Erythroblast (primary cell): Measurements from ENCODE around the gene KIAA0586.

Source experiments
- GATA1 ChIP-seq: IDR thresholded peaks from 2 replicates; pipeline ENCODE4 v1.6.1; 2011; ENCODE audit warnings: low read depth, mild to moderate bottlenecking, control low read depth, low read length, moderate library complexity
- POLR2A ChIP-seq: IDR thresholded peaks from 2 replicates; pipeline ENCODE4 v1.6.1; 2011; ENCODE audit warnings: mild to moderate bottlenecking, low read length

- TF ChIP-seq POLR2A (no peak), GATA1 (no peak)
Observed at GRCh38 chr14:58549105-58549757, 121.7 kb downstream of the KIAA0586 start.
